Right lobe of liver (tissue), 4 donors: ENCODE data around the gene ZFC3H1.

Experiments
- CTCF ChIP-seq, 4 donors: fragments of 200-600 bp in 3 of 4; fragments of 450-650 bp in 1 of 4; IDR thresholded peaks; one replicate each; pipeline versions ENCODE4 v1.5.1 to v1.8.0; 2016 to 2022; ENCODE audit warnings: antibody characterized with exemption in 4 of 4, mild to moderate bottlenecking in 2 of 4
- POLR2A ChIP-seq: fragments of 450-650 bp; IDR thresholded peaks from one replicate; pipeline ENCODE4 v1.6.1; 2017; ENCODE audit warnings: antibody characterized with exemption, mild to moderate bottlenecking
- donor health status: DM: no; HTN: no; CAD: no.
- donor health status: DM: no; HTN: no; CAD: no.
- donor health status: DM: no; HTN: yes; CAD: no.

- TF ChIP-seq CTCF (IDR thresholded peaks at IDR 0.05) (no peak), POLR2A (no peak)
Measured at GRCh38 chr12:71704920-71705319, 41.3 kb upstream of the ZFC3H1 start.
